Natural killer cell (primary cell): ENCODE data around the gene LMX1A. TPM values are rescaled to one million over a fixed set of nuclear protein-coding genes. Genes with fewer than 3 reads are reported as not detected.

Source experiments
- ATAC-seq, 3 donors: fragments of 150-1000 bp in 2 of 3; fragments of 200-7000 bp in 1 of 3; cut with Tn5 transposase; 1 replicate in 1 of 3; 2 replicates in 2 of 3; pipeline ENCODE4 v1.10.0; 2021; ENCODE audit warnings: mild to moderate bottlenecking in 2 of 3, moderate library complexity in 2 of 3
- DNase-seq, 2 donors: peaks; one replicate each; pipeline versions ENCODE4 v3.0.0 to v3.0.0-alpha.2; 2013 to 2021; ENCODE audit warnings: mixed read lengths in 1 of 2
- H3K27ac ChIP-seq: one replicate; pipeline ENCODE4 v1.5.1; 2013; ENCODE audit warnings: mild to moderate bottlenecking, low read length
- H3K27me3 ChIP-seq: one replicate; pipeline ENCODE4 v1.6.1; 2013; ENCODE audit warnings: low read length; ENCODE audit not compliant: control insufficient read depth, insufficient read depth
- H3K36me3 ChIP-seq: one replicate; pipeline ENCODE4 v1.6.1; 2013; ENCODE audit warnings: low read length; ENCODE audit not compliant: control insufficient read depth, insufficient read depth
- H3K4me1 ChIP-seq: one replicate; pipeline ENCODE4 v1.6.1; 2013; ENCODE audit warnings: low read length; ENCODE audit not compliant: control insufficient read depth, insufficient read depth
- H3K4me3 ChIP-seq: one replicate; pipeline ENCODE4 v1.5.1; 2013; ENCODE audit warnings: low read length
- H3K9me3 ChIP-seq: one replicate; pipeline ENCODE4 v1.6.1; 2013; ENCODE audit warnings: low read length; ENCODE audit not compliant: control insufficient read depth, insufficient read depth
- H3K27ac Mint-ChIP-seq, 2 donors: one replicate each; pipeline ENCODE4 v1.8.0; 2022; ENCODE audit warnings: mild to moderate bottlenecking in 2 of 2, mixed read lengths in 2 of 2, moderate library complexity in 1 of 2
- H3K27me3 Mint-ChIP-seq, 2 donors: one replicate each; pipeline ENCODE4 v1.8.0; 2022; ENCODE audit warnings: low read depth in 2 of 2, mixed read lengths in 2 of 2
- H3K36me3 Mint-ChIP-seq: one replicate; pipeline ENCODE4 v1.8.0; 2022; ENCODE audit warnings: mixed read lengths
- H3K4me1 Mint-ChIP-seq, 2 donors: one replicate each; pipeline ENCODE4 v1.8.0; 2022; ENCODE audit warnings: mixed read lengths in 2 of 2
- H3K4me3 Mint-ChIP-seq: one replicate; pipeline ENCODE4 v1.8.0; 2022; ENCODE audit warnings: mild to moderate bottlenecking, moderate library complexity, mixed read lengths
- H3K9me3 Mint-ChIP-seq, 2 donors: one replicate each; pipeline ENCODE4 v1.8.0; 2022; ENCODE audit warnings: mixed read lengths in 2 of 2
- CTCF ChIP-seq: fragments of 200-600 bp; IDR thresholded peaks from one replicate; pipeline ENCODE4 v1.8.0; 2022; ENCODE audit warnings: antibody characterized with exemption
- WGBS: methylation state at CpG from one replicate; pipeline ENCODE4 v1.1.7; 2013; ENCODE audit warnings: missing lambda C conversion rate; ENCODE audit not compliant: insufficient coverage; 5-methylcytosine and 5-hydroxymethylcytosine counted together
- intact Hi-C: fragments of 100-400 bp; cut with micrococcal nuclease; formaldehyde crosslinking; loops from one replicate; pipeline ENCODE4 v1.14.2; 2022
- total RNA-seq, 4 donors: library from RNA; stranded (reverse); fragments of 120-200 nt in 1 of 4; gene quantifications; one replicate each; pipeline versions ENCODE4 v1.2.3 to v1.2.4, GENCODE V29; 2013 to 2022

Gene LMX1A
- total RNA-seq, 3 donors from 2014 or later (not counting 1 experiment from before 2014, with no cell fraction given): not detected

DNA sequence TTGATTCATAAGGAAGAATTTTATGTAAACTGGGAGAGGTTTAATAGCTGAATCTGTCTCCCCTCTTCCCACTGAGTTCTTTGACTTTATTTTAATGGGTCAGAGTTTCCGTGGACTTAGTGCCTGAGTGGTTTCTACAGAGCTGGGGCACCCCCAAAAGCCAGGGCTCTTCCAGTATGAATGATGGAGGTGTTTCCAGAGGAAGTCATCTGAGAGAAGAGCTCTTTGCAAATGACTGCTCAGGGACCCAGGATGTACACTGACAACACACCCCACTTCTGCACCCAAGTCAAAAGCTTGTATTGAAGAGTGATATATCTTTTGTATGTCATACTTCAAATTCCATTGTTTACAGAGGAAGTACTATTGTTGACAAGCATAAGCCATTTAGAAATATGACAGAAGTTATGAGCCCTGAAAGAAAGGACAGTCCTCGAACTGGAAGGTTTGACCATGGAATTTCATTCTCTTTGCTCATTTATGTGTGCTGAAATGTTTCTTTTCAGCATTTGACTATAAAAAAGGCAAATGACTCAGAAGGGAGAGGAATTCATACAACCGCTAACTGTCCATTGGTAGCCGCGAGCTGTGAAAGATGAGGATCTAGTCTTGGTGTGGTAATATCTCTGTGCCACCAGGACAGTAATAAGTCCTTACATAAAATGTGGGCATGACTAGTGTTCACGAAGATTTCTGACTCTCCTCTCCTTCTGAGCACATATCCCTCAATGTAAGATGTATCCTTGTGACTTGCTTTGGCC is 25.4 kb upstream of the LMX1A start:
- 90% methylated on average over 5 of the region's 6 CpGs for WGBS
- Histone ChIP-seq H3K9me3 (no peaks in the 10 kb centered on the region), H3K4me3 (no peak overlapping the region), H3K27me3 (peaks cover 3% of the 10 kb centered on the region), H3K4me1 (peaks cover under 1% of the 10 kb centered on the region), H3K27ac (no peak overlapping the region), H3K36me3 (no peaks in the 10 kb centered on the region)
- TF ChIP-seq CTCF: no peak
- intact Hi-C loops: no loop called here
- Mint-ChIP-seq H3K27me3 (peaks cover 34 to 45% of the 10 kb centered on the region in 2 donors), H3K4me3 (no peak overlapping the region), H3K4me1 (peaks cover 3% of the 10 kb centered on the region in 2 donors), H3K27ac (no peak overlapping the region), H3K9me3 (no peaks in the 10 kb centered on the region), H3K36me3 (no peaks in the 10 kb centered on the region)
- ATAC-seq (no peak), DNase-seq (no peak)

DNA sequence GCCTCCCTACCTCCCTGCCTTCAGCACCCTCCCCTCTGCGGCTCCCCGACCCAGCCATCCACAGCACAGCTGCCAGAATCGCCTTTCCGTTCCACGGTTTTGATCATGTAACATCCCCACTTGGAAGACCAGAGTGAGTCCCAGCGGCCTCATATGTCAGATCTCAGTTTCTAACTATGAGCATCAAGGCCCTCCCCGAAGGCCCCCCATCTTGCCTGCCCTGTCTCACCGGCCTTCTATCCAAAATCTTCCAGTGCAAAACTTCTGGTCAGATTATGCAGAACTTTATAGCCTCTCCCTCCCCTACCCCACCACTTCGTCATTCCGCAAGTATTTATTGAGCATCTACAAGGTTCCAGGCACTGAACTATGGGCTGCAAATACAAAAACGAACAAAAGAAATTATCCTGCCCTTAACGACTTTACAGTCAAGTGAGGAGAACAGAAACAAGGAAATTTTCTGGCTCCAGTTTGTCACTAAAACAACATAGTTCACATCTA is 20.3 kb upstream of the LMX1A start:
- ATAC-seq: no peak
- Mint-ChIP-seq H3K27ac (no peak overlapping the region), H3K4me3 (peak overlapping the region; percentile 64), H3K36me3 (no peaks in the 10 kb centered on the region), H3K27me3 (peaks cover 37 to 72% of the 10 kb centered on the region in 2 donors), H3K9me3 (no peaks in the 10 kb centered on the region), H3K4me1 (peaks cover 12% of the 10 kb centered on the region in 2 donors)
- Histone ChIP-seq H3K4me1 (peaks cover 12% of the 10 kb centered on the region), H3K4me3 (no peak overlapping the region), H3K9me3 (no peaks in the 10 kb centered on the region), H3K27ac (no peak overlapping the region), H3K36me3 (no peaks in the 10 kb centered on the region), H3K27me3 (peaks cover 17% of the 10 kb centered on the region)
- intact Hi-C loops: no loop called here
- WGBS: 19% methylated on average over 12 of the region's 12 CpGs
- no peak for TF ChIP-seq CTCF
- DNase-seq: no peak

DNA sequence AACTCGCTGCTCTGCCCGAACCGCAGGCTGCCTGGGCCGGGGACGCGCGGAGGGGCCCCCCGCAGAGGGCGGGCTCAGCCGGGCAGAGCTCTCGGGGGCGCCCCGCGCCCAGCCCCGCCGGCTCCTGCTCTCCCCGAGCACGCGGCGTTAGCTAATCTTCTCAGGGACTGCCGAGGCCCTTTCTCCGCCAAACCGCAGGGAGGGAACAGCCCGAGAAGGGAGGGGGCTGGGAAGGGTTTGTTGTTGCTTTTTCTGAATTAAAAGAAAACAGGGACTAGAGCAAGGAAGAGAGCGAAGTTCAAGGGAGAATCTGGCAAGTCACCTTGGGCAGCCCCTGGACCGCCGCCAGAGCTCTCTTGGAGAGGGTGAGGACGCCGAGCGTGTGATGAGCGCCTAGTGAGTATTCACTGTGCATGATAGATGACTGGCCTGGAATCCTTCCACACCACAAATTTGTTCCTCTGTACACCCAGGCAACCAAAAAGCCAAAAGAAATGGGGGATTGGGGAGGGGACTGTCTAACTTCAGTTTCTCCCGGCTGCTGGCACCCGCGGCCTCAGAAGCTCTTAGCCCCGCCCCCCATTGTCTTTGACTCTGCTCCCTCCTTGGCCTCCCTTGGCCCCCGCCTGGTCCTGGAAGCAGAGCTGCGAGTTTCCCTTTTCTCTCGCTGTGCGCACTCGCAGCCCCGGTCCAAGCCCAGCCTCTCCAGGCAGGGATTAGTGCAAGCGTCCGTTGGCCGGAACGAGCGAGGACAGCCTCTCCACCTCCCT is 19.7 kb upstream of the LMX1A start:
- peaks cover 17% of the 10 kb centered on the region for H3K27me3 ChIP-seq
- H3K4me1 ChIP-seq: peaks cover 12% of the 10 kb centered on the region
- Mint-ChIP-seq H3K27me3 (peaks cover 35 to 75% of the 10 kb centered on the region in 2 donors), H3K27ac (no peak overlapping the region), H3K4me3 (peak overlapping the region; percentile 54), H3K4me1 (peaks cover 12% of the 10 kb centered on the region in 2 donors), H3K36me3 (no peaks in the 10 kb centered on the region), H3K9me3 (no peaks in the 10 kb centered on the region)
- H3K36me3 ChIP-seq: no peaks in the 10 kb centered on the region
- H3K27ac ChIP-seq: no peak overlapping the region
- DNase-seq: peak in 1 of 2 donors; percentile 54
- no peak for TF ChIP-seq CTCF
- H3K9me3 ChIP-seq: no peaks in the 10 kb centered on the region
- WGBS: 3% methylated on average over 46 of the region's 46 CpGs
- ATAC-seq: peak; percentile 36 to 67 (median 41)
- intact Hi-C loops: no loop called here
- H3K4me3 ChIP-seq: no peak overlapping the region
